22Rv1 (cell line): ENCODE results near the gene PREX1.

Experiments used
- H3K27ac ChIP-seq: fragments of 450-650 bp; 2 replicates; pipeline ENCODE4 v1.5.1; 2017
- CTCF ChIP-seq: fragments of 450-650 bp; IDR thresholded peaks from 2 replicates; pipeline ENCODE4 v1.5.1; 2017; ENCODE audit warnings: mild to moderate bottlenecking
- ZFX ChIP-seq: fragments of 450-650 bp; IDR thresholded peaks from 2 replicates; pipeline ENCODE4 v1.6.1; 2017; ENCODE audit warnings: antibody characterized with exemption, borderline replicate concordance

The PREX1 gene

GRCh38 chr20:48785256-48785655 is 42.5 kb downstream of the PREX1 start:
- no peak overlapping the region for H3K27ac ChIP-seq
- TF ChIP-seq ZFX (no peak), CTCF (no peak)

DNA sequence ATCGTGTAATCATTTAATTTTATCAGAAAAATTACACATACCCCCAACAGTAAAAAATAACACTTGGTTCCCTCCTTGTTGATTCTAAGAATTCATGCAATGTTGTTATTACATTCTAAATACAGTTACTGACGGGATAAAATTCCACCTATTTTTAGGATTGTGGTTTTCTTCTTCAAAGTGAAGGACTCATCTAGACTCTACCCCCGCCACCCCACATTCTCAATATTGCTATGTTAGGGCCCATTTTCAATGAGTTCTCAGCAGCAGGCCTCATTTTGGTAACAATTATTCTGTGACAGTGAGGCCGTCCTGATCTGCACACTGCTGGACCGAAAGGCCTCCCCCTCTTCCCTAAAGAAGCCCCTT is 43.5 kb downstream of the PREX1 start:
- no peak overlapping the region for H3K27ac ChIP-seq

GRCh38 chr20:48783533-48784272 is 44.1 kb downstream of the PREX1 start:
- no peak for TF ChIP-seq CTCF
- no peak for TF ChIP-seq ZFX
- H3K27ac ChIP-seq, result no peak overlapping the region

More for the DNA sequence above, 43.5 kb downstream of the PREX1 start:
- TF ChIP-seq CTCF, result no peak
- TF ChIP-seq ZFX, result no peak

- TF ChIP-seq ZFX (no peak), CTCF (no peak)
- H3K27ac ChIP-seq, result no peak overlapping the region
Observed at GRCh38 chr20:48782901-48783308, 44.9 kb downstream of the PREX1 start.

DNA sequence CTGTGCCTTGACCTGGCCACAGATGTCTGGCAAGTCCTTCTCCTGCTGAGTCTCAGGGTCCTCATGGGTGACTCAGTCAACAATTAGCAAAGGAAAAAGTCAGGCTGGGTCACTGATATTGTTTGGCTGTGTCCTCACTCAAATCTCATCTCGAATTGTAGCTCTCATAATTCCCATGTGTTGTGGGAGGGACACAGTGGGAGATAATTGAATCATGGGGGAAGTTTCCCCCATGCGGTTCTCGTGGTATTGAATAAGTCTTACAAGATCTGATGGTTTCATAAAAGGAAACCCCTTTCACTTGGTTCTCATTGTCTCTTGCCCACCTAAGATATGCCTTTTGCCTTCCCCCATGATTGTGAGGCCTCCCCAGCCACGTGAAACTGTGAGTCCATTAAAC is 45.7 kb downstream of the PREX1 start:
- no peak overlapping the region for H3K27ac ChIP-seq
- TF ChIP-seq ZFX (no peak), CTCF (no peak)

GRCh38 chr20:48781634-48782033 is 46.2 kb downstream of the PREX1 start:
- TF ChIP-seq ZFX, result no peak
- TF ChIP-seq CTCF, result no peak
- no peak overlapping the region for H3K27ac ChIP-seq

- TF ChIP-seq CTCF (no peak), ZFX (no peak)
- H3K27ac ChIP-seq, result no peak overlapping the region
Observed at GRCh38 chr20:48779435-48779834, 48.4 kb downstream of the PREX1 start.
